SW 1271 (cell line): Measurements from ENCODE around the gene FBN2.
"Not testable (repeated sequence)": the region's sequence is repeated elsewhere in the genome, so short reads cannot be mapped to it uniquely, and the experiment has no call there.

Experiments
- DNase-seq, 2 experiments: peaks; one replicate each; lab custom pipeline; 2025; lab: John Stamatoyannopoulos, UW

Gene FBN2

DNA sequence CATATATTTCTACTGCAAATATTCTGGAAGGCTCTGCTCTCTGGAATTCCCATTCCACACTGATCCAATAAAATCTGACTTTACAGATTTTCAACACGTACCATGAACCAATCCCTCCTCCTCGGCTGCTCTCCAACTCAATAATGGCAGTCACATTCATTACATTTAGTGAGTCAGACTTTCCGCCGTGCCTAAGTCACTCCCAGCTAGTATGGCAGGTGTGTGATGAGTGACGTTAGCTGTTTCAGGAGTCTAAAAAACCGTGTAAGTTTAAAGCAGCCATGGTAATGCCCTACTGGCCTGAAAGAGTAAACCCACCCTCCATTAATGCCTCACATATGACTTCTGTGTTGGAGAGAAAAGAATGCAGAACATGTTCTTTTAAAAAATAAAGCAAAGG is 3.3 kb downstream of the FBN2 start:
- no peak for DNase-seq

DNA sequence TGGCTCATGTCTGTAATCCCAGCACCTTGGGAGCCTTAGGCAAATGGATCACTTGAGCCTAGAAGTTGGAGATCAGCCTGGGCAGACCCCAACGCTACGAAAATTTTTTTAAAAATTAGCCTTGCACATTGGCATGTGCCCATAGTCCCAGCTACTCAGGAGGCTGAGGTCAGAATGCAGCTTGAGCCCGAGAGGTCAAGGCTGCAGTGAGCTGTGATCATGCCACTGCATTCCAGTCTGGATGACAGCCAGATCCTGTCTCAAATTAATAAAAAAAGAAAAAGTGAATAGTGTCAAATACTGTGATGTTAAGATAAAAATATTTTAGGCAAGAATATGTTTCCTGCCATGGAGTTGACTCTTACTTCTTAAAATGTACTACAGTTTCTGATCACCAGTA is 5.3 kb downstream of the FBN2 start:
- DNase-seq = no peak

DNA sequence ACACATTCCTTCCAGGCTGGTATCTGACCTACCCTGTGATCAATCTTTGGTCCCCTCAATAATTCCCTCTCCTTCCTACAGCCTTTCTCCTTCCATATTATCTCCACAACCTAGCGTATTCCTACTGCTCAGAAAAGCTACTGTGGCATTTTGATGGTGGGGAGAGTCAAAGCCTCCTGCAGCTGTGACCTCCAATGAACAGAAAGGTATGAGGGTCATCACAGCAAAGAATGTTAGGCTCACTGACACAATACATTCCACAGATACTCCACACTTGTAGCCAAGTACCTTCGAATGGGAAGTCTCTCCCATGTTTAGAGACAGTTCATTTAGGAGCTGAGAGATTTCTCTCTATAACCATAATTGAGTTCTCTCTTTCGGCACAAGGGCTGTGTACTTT is 5.9 kb downstream of the FBN2 start:
- no peak for DNase-seq

DNA sequence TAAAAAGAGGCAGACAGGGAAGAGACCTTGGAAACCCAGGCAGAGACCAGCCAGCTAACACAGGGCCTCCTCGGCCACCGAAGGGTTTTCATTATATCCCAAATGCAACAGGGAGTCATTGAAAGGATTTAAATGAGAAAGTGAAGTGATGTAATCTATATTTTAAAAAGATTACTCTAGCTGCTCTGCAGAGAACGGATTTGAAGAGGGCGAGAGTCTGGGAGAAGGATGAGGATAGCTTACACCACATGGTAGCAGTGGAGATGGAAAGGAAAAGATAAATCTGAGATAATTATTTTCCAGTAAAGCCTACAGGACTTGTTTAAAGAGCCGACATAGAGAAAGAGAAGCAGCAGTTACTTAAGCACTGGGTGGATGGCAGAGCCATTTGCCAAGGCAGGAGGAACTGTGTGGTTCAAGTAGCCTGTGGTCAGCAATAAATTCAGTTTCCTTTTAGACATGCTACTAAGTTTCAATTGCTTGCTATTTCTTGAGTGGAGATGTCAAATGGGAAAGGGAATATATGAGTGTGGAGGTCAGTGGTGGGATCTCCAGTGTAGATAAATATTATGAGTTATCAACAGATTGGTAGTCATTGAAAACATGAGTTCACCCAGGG is 9.3 kb downstream of the FBN2 start:
- no peak for DNase-seq

DNA sequence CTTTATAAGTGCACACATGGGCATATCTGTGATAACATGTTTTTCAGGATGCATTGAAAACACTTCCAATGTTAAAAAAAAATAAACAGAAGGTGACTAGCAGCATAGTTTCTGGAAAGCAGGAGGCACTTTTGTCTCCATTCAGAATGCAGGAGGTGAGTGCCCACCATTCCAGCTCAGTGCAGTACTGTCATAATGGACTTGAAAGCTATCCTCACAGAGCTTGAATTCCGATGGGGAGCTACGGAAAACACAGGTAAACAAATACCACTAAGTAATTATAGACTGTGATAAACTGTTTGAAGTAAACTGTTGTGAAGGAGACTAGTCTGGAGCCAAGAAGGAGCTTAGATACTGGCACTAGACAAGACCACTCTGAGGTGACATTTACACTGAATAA is 9.9 kb downstream of the FBN2 start:
- DNase-seq = no peak

DNA sequence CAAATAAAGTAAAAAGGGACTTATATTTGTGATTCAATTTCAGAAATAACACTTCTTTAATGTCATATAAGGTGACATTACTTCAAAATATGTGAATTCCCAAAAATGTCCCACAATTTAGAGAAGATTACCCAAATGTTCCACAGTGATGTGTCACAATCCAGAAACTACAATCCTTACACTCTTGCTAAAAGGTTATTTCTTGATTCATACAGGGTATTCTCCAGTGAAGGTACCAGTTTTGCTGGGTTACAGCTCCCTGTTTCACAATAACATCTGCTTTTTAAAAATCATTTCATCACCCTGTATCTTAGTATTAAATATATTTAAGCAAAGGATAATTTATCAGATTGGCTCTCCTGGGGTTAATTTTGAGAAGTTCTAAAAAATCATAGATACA is 11.0 kb downstream of the FBN2 start:
- no peak for DNase-seq

DNA sequence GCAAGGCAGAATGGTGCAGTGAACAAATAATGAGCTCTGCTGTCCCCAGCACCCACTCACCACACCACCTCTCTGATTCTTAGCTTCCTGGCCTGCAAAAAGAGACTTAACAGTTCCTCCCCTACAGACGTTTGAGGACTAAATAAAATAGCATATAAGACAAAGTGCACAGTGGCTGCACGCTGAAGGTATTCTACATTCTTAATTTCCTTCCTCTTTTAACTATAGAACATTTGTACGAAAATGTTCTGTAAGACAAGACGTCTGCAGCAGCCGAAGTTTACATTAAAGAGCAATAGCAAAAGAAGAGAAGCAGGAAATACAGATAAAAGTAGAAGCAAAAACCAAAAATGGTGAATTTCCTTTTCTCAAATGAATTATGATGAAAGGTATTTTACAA is 15.7 kb downstream of the FBN2 start:
- no peak for DNase-seq

DNA sequence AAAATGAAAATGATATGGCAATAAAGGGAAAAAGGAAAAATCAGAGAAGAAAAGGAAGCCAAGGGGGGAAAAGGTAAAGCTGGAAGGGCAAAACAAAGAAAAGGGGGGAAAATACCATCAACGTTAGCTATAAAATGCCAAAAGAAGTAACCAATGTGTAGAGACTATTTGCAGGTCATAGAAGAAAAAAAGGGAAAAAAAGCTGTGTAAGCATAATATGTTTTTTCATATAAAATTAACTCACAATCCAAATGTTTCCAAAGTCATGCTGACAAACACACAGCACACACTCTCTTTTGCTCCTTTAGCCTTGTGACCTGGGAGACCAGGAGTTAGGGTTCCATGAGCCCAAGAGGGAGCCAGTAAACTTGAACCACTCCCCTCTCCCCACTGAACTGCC is 18.2 kb downstream of the FBN2 start:
- no peak for DNase-seq

DNA sequence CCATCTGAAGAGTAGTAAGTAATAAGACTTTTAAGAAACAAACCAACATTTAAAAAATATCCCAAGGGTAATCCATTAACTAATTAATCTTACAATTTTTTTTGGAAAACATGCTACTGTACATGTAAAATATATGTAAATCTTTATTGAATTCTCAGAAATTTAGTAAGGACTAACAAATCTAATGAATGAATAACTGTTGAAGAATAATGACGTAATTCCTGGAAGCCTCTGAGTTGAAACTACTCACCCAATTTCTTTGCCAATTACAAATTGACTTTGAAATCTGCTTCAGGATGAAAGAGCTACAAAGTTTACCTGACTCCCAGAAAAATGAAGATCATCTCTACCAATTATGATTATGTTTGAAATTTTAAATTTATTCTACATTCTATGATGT is 21.1 kb downstream of the FBN2 start:
- DNase-seq = no peak

DNA sequence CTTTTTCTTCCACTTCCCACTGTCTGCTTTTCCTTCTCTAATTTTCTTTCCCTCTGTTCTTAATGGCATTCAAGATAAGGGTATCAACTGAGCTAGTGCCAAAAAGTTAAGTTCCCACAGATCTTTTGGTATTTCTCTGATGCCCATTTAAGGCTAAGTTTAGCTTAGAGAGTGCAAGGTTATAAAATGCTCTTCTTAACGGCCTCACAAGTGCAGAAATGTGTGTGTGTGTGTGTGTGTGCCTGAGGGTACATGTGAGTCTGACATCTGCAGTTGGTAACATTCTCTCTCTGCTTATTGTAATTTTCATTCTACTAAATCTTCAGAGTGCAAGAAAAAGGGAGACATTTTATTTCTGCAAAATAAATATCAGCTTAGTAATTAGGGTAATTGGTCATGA is 24.2 kb downstream of the FBN2 start:
- DNase-seq = no peak

DNA sequence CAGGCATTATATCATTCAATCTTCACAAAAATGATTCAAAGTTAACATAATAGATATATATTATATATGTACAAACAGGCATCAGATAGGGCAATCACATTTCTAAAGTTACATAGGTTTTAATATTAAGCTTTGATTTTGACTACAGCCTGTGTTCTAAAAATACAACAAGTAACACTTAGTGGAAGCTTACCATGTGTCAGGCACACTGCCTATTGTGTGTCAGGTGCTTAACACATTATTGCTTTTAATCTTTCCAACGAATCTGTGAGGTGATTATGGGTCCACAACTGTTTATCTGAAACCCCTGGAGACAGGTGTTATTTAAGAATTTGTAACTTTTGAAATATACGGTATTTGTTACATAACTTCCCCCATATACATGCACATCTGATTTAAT is 25.2 kb downstream of the FBN2 start:
- no peak for DNase-seq

DNA sequence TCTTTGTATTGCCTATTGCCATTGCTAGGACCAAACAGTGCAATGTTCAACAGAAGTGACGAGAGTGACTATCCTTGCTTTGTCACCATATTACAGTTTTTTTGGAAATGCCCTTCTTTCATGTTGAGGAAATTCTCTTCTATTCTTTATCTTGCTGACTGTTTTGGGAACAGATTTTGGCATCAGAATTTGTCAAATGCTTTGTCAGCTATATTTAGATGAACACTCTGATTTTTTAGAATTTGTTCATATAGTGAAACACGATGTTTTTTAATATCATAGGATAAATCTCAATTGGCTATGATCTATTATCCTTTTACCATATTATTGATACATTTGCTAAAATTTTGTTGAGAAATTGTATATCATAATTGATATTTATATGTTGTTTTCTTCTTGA is 31.4 kb downstream of the FBN2 start:
- DNase-seq = no peak

DNA sequence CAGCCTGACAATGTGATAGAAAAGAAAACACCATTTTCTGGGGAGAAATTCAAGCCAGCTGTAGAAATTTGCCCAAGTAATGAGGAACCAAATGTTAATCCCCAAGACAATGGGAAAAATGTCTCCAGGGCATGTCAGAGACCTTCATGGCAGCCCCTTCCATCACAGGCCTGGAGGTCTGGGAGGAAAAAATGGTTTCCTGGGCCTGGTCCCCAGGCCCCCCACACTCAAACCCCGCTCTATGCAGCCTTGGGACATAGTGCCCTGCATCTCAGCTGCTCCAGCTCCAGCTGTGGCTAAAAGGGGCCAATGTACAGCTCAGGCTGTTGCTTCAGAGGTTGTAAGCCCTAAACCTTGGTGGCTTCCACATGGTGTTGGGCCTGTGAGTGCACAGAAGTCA is 34.3 kb downstream of the FBN2 start:
- DNase-seq = not testable (repeated sequence)

DNA sequence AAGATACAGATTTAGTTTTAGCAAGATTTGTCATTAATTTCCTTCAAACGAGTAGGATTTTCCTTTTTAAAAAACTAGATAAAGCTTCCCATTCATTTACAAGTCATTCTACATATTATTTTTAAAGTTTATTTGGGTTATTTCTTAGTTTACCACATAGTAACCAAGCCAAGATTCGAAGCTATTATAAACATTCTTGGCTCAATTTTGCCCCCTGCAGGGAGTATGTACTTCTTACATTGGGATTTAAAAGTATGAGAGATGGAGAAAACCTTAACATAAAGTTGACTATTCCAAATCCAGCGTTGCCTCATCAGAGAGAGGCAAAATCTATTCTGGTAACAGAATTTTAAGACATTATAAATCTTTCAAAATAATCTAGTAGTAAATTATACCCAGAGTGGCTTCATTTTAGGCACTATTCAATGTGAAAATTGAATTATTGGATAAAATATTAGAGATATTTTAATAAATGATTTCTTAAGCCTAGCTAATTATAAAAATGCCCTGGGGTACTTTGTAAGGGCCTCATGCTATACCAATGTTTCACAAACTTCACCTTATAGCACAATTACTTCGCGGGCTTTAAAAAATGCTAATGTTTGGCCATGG is 39.1 kb downstream of the FBN2 start:
- DNase-seq = peak in 1 of 2 experiments; percentile 56

DNA sequence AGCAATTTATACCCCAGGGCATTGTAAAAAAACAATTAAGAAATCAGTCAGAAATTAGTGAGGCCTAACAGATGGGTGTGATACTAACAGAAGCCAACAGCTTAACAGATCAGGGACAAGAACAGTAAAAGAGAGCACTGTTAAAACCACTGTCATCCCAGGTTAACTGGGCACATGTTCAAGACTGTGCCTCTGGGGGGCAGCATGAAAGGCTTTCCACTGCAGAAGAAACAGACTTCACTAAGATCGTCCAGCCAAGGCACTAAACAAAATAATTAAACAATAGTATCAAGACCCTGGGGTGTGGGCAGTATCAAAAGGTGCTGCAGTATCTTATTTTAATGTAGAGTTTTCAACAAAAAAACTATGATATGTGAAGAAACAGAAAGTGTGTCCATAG is 43.5 kb downstream of the FBN2 start:
- DNase-seq = no peak

DNA sequence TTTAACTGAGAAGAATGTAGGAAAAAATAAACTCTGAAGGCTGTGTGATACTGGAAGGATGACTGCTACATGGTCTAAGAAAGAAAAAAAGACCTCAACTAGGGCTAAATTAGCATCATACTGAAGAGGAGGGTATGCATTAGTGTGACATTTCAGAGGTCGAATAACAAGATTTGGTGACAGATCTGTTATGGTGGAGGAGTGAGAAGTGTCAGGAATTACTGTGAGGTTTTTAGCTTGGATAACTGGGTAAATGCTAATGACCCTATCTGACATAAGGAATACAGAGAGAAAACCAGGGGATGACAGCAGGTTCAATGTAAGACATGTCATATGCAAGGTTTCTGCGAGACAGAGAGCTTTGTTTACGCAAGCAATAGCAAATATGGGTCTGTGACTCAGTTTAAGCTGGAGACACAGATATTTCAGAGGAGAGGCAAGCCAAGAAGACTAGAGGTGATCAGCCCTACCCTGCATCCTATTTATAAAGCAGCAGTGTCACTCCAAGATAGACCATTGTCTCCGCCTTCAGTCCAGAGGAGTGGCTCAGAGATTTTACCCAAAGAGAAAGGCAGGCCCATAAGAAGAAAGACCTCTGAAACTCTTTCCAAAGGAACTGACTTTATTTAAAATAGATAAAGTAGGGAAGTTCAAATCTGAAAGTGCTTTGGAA is 44.3 kb downstream of the FBN2 start:
- no peak for DNase-seq

DNA sequence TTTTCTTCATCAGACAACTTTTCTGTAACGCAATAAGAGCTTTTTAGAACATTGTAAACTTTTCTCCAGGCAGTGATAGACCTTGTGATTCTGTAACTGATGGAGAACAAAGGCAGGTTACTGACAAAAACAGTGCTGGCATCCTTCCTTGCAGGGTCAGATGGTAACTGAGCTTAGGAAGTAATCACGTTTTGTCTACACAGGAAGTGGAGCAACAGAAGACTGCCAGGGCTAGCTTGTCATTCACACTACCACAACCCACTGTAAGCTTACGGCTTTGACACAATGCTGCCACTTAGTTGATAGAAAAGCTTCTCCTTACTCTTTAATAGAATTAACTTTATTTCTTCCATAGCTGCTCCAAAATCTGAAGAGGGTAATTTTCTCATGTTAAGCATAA is 46.8 kb downstream of the FBN2 start:
- no peak for DNase-seq

DNA sequence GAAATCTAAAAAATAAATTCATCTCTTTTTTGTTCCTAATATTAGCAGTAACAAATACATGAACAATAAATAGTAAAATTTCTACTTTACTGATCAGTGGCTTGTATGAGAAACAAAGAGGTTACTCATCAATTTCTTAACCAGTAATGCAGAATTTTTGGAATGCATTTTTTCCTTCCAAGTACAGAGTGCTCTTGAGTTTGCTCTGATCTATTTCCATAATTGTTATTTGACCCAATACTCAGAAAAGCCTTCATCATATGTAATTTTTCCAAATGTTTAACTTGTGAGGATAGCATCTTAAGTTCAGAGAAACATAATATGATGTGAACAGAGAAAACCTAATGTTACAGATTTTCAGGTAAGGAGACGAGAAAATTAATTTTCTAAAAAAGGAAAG is 47.3 kb downstream of the FBN2 start:
- no peak for DNase-seq

DNA sequence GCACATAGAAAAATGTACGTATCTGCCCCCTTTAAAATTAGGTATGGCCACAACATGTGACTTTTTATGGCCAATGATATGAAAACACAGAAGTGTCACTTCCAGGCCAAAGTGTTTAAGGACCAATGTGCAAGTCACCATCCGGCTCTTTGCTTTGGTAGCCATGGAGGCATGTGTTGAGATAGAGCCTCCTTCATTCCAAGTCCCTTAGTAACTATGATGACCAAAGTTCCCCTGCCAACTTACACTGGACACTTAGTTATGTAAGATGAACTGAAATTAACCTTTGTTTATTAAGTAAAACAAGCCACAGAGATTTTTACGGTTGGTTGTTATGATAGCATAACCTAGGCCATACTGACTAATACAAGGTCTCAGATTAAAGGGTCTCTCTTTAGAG is 51.0 kb downstream of the FBN2 start:
- no peak for DNase-seq

DNA sequence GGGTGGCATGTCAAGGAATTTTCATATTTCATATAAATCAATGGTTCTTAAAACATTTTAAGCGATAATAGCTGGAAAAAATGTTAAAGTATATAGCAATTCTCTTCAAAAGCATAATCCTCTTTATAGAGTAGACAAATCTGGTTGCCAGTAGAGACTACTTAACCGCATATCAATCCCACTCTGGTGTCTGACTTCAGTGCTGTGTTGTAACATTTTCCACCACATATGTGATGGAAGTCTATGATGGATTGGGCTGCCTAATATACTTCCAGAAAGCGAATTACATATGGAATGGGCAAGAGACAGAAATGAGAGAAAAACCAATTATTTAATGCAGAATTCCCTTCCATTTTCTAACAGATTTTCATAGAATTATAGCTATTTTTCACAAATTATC is 54.3 kb downstream of the FBN2 start:
- no peak for DNase-seq

DNA sequence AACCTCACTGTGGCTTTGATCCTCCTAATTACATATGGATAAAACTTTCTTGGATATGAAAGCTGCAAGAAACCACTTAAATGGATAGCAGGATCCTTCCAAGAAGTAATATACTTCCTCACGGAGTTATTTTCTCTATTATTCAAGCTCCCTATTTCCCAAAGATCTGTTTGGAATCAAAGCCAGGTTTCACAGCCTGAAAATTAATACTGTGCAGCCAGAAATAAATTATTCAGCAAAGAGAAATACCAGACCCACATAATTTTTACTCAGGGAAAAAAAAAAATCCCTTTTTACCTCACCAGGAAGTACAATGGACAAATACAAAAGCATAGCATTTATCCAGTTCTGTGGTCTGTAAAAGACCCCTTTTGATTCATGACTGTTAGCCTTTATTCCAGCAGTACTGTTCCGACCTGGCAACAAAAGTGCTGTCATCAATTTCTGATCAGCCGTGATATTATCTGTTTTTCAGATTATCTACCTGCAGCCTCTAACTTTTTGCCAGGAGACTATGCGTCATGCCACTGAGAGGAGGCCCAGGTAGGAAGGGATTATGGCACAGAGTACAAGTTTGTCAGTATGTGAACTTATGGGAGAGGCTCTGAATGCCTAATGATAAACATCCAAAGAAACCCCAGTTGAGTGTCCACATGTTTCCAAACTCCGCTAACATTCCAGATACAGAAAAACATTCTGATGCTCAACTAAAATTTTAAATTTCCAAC is 57.0 kb downstream of the FBN2 start:
- no peak for DNase-seq

DNA sequence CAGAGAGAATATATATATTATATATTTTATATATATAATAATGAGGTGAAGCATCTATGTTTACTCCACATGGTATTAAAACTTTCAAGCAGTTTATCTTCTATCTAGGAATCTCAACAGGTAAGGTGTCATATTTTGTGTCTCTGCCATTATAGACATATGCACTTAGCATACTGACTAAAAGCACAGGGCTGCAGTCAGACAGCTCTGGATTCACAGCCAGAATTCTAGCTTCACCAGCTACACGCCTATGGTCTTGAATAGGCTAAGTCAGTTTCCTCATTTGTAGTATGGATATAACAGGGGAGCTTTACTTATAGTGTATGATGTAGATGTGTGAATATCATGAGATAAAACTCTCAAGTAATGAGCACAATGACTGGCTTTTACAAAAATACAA is 57.9 kb downstream of the FBN2 start:
- no peak for DNase-seq
